ENCODE results near the gene YJEFN3.

DNA sequence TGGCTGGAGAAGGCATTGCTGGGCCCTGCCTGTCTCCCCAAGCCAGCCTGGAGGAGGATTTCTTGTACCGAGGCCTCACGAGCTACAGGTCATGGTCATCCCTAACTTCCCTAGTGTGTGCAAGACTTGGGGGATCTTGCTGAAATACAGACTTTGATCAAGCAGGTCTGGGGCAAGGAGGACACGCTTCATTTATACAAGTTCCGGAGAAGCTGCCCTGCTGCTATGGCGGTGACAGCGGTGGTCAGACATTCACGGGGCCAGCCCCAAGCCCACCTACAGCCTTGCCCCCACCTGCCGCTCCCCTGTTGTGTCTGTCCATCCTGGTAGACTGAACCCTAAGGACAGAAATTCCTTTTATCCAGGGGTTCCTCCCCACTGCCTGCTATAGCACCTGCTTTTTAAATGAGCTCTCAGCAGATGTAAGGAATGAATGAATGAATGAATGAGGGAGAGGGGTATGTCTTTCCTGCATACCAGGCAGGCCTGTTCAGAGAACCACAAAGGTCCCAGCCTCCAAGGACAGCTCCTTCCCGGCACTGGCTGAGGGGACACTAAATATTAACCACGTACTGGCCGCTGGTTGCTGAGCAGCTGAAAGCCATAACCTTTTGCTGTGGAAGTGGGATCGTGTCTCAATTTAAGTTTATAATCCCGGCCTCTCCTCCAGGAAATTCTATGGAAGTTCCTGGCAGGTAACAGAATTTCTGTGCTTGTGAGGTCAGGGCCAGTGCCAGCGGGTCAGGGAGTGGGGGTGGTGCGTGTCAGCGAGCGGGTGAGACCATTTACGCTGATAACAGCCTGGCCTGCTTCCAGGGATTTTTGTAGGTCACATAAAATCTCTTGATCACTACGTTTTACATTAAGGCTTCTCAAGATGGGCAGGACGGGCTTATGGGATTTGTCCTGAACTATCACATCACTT is 40.5 kb upstream of the YJEFN3 start:
- TF ChIP-seq, protein P1, sequence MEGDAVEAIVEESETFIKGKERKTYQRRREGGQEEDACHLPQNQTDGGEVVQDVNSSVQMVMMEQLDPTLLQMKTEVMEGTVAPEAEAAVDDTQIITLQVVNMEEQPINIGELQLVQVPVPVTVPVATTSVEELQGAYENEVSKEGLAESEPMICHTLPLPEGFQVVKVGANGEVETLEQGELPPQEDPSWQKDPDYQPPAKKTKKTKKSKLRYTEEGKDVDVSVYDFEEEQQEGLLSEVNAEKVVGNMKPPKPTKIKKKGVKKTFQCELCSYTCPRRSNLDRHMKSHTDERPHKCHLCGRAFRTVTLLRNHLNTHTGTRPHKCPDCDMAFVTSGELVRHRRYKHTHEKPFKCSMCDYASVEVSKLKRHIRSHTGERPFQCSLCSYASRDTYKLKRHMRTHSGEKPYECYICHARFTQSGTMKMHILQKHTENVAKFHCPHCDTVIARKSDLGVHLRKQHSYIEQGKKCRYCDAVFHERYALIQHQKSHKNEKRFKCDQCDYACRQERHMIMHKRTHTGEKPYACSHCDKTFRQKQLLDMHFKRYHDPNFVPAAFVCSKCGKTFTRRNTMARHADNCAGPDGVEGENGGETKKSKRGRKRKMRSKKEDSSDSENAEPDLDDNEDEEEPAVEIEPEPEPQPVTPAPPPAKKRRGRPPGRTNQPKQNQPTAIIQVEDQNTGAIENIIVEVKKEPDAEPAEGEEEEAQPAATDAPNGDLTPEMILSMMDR (IDR thresholded peaks at IDR 0.05) = no peak
- TF ChIP-seq POLR2A (IDR thresholded peaks at IDR 0.05) = no peak

All from esophagus squamous epithelium (tissue), 4 donors.